HG02884 (cell line): ENCODE results near the gene UNKL.

Experiments
- ATAC-seq: cut with Tn5 transposase; IDR thresholded peaks from one replicate; pipeline ENCODE4 v1.9.1; 2021; ENCODE audit warnings: mild to moderate bottlenecking, moderate library complexity; ENCODE audit not compliant: unreplicated experiment

UNKL gene

GRCh38 chr16:1342526-1343427 lies 71.7 kb downstream of the UNKL start:
- peak; percentile 83 for ATAC-seq

GRCh38 chr16:1341495-1342420 lies 72.7 kb downstream of the UNKL start:
- no peak for ATAC-seq

- ATAC-seq: no peak
Observed at GRCh38 chr16:1340730-1341494, 73.6 kb downstream of the UNKL start.

GRCh38 chr16:1338855-1339675 lies 75.4 kb downstream of the UNKL start:
- ATAC-seq: no peak

- no peak for ATAC-seq
Observed at GRCh38 chr16:1338119-1338730, 76.3 kb downstream of the UNKL start.

GRCh38 chr16:1337486-1337885 lies 77.0 kb downstream of the UNKL start:
- no peak for ATAC-seq

GRCh38 chr16:1336619-1337018 lies 77.9 kb downstream of the UNKL start:
- no peak for ATAC-seq

GRCh38 chr16:1335996-1336395 lies 78.5 kb downstream of the UNKL start:
- ATAC-seq: no peak

GRCh38 chr16:1335211-1335971 lies 79.1 kb downstream of the UNKL start:
- ATAC-seq: no peak

GRCh38 chr16:1334739-1335138 lies 79.8 kb downstream of the UNKL start:
- ATAC-seq: no peak

GRCh38 chr16:1333854-1334700 lies 80.4 kb downstream of the UNKL start:
- no peak for ATAC-seq

- no peak for ATAC-seq
Observed at GRCh38 chr16:1333149-1333812, 81.2 kb downstream of the UNKL start, which contains the start of gene BAIAP3. Gene BAIAP3 (plus strand): TSS chr16:1333645. CDS start chr16:1338550, 4,905 bp downstream.

- ATAC-seq: no peak
Observed at GRCh38 chr16:1332618-1333148, 81.8 kb downstream of the UNKL start.

- ATAC-seq: peak; percentile 50
Observed at GRCh38 chr16:1331712-1332617, 82.5 kb downstream of the UNKL start.

GRCh38 chr16:1330931-1331711 lies 83.4 kb downstream of the UNKL start:
- ATAC-seq: no peak
